ENCODE measurements around the gene IGSF21. TPM values are rescaled to one million over a fixed set of nuclear protein-coding genes. Genes with fewer than 3 reads are reported as not detected.

Gene IGSF21
- total RNA-seq, 1 donor from 2014 or later = 1.8 TPM

DNA sequence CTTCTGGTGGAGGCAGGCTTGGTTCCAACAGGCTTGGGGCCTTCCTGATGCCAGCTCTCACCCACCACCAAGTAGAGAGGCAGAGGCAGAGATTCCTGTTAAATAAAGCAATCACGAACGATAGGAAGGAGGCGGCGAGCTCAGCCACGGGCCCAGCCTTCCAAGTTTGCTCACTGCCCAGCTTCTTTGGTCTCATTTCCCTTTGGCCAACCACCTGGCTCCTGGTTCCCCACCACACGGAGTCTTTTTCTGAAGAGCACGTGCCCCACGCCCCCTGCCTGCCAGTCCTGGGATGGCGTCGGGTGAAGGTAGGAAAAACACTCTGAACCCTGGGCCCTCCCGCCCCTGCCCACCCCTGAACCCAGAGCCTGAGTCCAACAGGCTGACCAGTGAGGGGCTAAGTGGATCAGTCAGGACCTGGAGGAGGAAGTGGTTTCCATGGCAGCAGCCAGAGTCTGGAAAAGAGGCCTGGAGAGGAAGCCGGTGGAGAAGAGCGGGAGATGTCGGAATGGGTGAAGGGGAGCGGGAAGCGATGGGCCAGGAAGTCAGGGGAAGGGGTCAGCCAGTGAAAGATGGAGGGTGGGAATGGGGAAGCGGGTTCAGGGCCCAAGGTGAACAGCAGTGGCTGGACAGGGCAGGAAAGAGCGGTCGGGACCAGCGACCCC lies 214.9 kb downstream of the IGSF21 start:
- Histone ChIP-seq H3K36me3 (no peaks in the 10 kb centered on the region), H3K27me3 (ENCODE audit: low read depth) (peaks cover 16% of the 10 kb centered on the region), H3K27ac (no peak overlapping the region), H3K9me3 (no peaks in the 10 kb centered on the region), H3K4me1 (no peaks in the 10 kb centered on the region), H3K4me3 (no peak overlapping the region)
- ATAC-seq = no peak
- no peak for DNase-seq
- no peak for TF ChIP-seq CTCF (IDR thresholded peaks at IDR 0.05)
- intact Hi-C loops (cut with DNase I) = no loop called here

- Histone ChIP-seq H3K36me3 (no peaks in the 10 kb centered on the region), H3K4me1 (no peaks in the 10 kb centered on the region), H3K4me3 (no peak overlapping the region), H3K27ac (no peak overlapping the region), H3K9me3 (no peaks in the 10 kb centered on the region), H3K27me3 (ENCODE audit: low read depth) (peaks cover 16% of the 10 kb centered on the region)
- no peak for TF ChIP-seq CTCF (IDR thresholded peaks at IDR 0.05)
- intact Hi-C loops (cut with DNase I) = no loop called here
- DNase-seq (no peak), ATAC-seq (no peak)
These were observed 215.7 kb downstream of the IGSF21 start for GRCh38 chr1:18323259-18323658.

- no peak overlapping the region for H3K27ac ChIP-seq
- H3K4me1 ChIP-seq = no peaks in the 10 kb centered on the region
- ATAC-seq = no peak
- H3K27me3 ChIP-seq (ENCODE audit: low read depth) = peaks cover 16% of the 10 kb centered on the region
- DNase-seq = no peak
- TF ChIP-seq CTCF (IDR thresholded peaks at IDR 0.05) = peak; percentile 8
- no peaks in the 10 kb centered on the region for H3K36me3 ChIP-seq
- H3K4me3 ChIP-seq = no peak overlapping the region
- intact Hi-C loops (cut with DNase I) = no loop called here
- no peaks in the 10 kb centered on the region for H3K9me3 ChIP-seq
These were observed 216.6 kb downstream of the IGSF21 start for GRCh38 chr1:18324246-18324645.

- peaks cover 16% of the 10 kb centered on the region for H3K27me3 ChIP-seq (ENCODE audit: low read depth)
- H3K9me3 ChIP-seq = no peaks in the 10 kb centered on the region
- no peaks in the 10 kb centered on the region for H3K36me3 ChIP-seq
- DNase-seq (no peak), ATAC-seq (no peak)
- TF ChIP-seq CTCF (IDR thresholded peaks at IDR 0.05) = no peak
- H3K27ac ChIP-seq = no peak overlapping the region
- no peak overlapping the region for H3K4me3 ChIP-seq
- no peaks in the 10 kb centered on the region for H3K4me1 ChIP-seq
- intact Hi-C loops (cut with DNase I) = no loop called here
These were observed 217.5 kb downstream of the IGSF21 start for GRCh38 chr1:18325136-18325535.

DNA sequence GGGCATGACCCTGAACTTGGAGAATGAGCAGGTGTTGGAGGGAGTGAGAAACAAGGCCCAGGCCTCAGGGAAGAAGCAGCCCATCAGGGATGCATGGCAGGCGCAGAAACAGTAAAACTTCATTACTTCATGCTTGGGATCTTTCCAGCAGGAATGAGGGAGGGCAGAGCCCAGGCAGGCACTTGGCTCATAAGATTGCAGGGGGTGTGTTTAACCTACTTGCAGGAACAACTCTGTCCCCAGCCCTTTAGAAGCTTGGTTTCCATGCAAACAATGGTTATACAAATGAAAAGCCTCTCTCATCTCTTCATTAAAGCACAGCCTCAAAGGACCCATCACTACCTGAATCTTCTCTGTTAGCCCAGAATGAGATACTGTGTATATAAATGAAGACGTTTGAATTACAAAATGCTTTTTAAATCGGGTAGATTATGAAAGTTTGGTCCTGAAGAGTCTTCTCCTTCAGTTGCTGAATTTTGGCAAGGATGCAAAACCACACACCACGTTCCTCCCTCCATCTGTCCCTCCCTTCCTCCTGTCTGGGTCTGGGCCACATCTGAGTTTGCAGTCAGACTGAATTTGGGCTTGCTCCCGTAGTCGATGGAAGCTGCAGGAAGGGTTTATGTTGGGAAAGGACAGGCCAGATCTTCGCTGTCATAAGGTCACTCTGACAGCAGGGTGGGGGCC lies 218.8 kb downstream of the IGSF21 start:
- no peak for DNase-seq
- no peaks in the 10 kb centered on the region for H3K9me3 ChIP-seq
- no peaks in the 10 kb centered on the region for H3K4me1 ChIP-seq
- no peak for TF ChIP-seq CTCF (IDR thresholded peaks at IDR 0.05)
- peaks cover 10% of the 10 kb centered on the region for H3K27me3 ChIP-seq (ENCODE audit: low read depth)
- no peak overlapping the region for H3K27ac ChIP-seq
- no peak overlapping the region for H3K4me3 ChIP-seq
- intact Hi-C loops (cut with DNase I) = no loop called here
- ATAC-seq = peak in 1 of 2 donors; percentile 59
- no peaks in the 10 kb centered on the region for H3K36me3 ChIP-seq
